K562 (cell line): Measurements from ENCODE around the gene STRIP1. TPM values are rescaled to one million over a fixed set of nuclear protein-coding genes. Genes with fewer than 3 reads are reported as not detected.

ENCODE experiments used
- ATAC-seq: fragments of 200-7000 bp; cut with Tn5 transposase; 3 replicates; pipeline ENCODE4 v1.9.1; 2020; ENCODE audit warnings: moderate library complexity
- BruUV-seq: library from RNA; stranded (reverse); fragments of 400-500 nt; replicated peaks from 2 replicates; lab custom pipeline; 2021; lab: Mats Ljungman, UMichigan
- CTCF ChIA-PET: fragments of 300-600 bp; formaldehyde crosslinking; extraction: SDS; loops from one replicate; lab custom pipeline; 2021; ENCODE audit warnings: low intra/inter-chr PET ratio; lab: Yijun Ruan, JAX
- POLR2A ChIA-PET: fragments of 300-600, 350-650 bp; sonication (Branson Sonifier 250); formaldehyde crosslinking; extraction: SDS; loops from one replicate; lab custom pipeline; 2021; ENCODE audit warnings: antibody characterized with exemption, inconsistent platforms; lab: Yijun Ruan, JAX
- DNase-seq, 4 experiments: peaks; one replicate each; pipeline versions ENCODE4 v3.0.0 to v3.0.0-alpha.2; 2011 to 2018; ENCODE audit warnings: low spot score in 3 of 4, mixed read lengths in 3 of 4; ENCODE audit errors: extremely low read depth in 1 of 4
- FAIRE-seq: peaks from 2 replicates; lab custom pipeline; 2011; peaks lifted over from hg19 to GRCh38; lab: Jason Lieb, UNC
- H2AFZ ChIP-seq: 2 replicates; pipeline ENCODE4 v1.6.0; 2011; ENCODE audit warnings: low read depth, low read length, control low read depth, inconsistent platforms
- H3K27ac ChIP-seq: fragments of 200-600 bp; 3 replicates; pipeline ENCODE4 v1.8.0; 2011; ENCODE audit warnings: low read depth, mild to moderate bottlenecking, control low read depth, inconsistent platforms, low read length, moderate library complexity, mixed read lengths; ENCODE audit errors: extremely low read depth
- H3K27me3 ChIP-seq, 2 experiments: fragments of 300-600 bp in 1 of 2; 2 replicates in 1 of 2; 3 replicates in 1 of 2; pipeline versions ENCODE4 v1.6.0 to v1.8.0; 2011; ENCODE audit warnings: inconsistent platforms in 2 of 2, low read length in 2 of 2, mild to moderate bottlenecking in 1 of 2, mixed read lengths in 1 of 2, moderate library complexity in 1 of 2; ENCODE audit not compliant: control insufficient read depth in 2 of 2, insufficient read depth in 2 of 2
- H3K36me3 ChIP-seq: fragments of 300-600 bp; 3 replicates; pipeline ENCODE4 v1.8.0; 2011; ENCODE audit warnings: mild to moderate bottlenecking, low read length, inconsistent platforms; ENCODE audit not compliant: control insufficient read depth, insufficient read depth
- H3K4me1 ChIP-seq, 2 experiments: fragments of 200-600 bp in 1 of 2; replicated peaks in 1 of 2; 2 replicates in 1 of 2; 3 replicates in 1 of 2; pipeline versions ENCODE4 v1.5.1 to v1.8.0; 2011; ENCODE audit warnings: inconsistent platforms in 2 of 2, low read length in 2 of 2, mild to moderate bottlenecking in 1 of 2, mixed read lengths in 1 of 2, moderate library complexity in 1 of 2; ENCODE audit not compliant: control insufficient read depth in 2 of 2, insufficient read depth in 2 of 2
- H3K4me2 ChIP-seq: 2 replicates; pipeline ENCODE4 v1.6.1; 2011; ENCODE audit warnings: low read length, control low read depth, inconsistent platforms, mixed read lengths; ENCODE audit not compliant: insufficient read depth
- H3K4me3 ChIP-seq: fragments of 200-600 bp; sonication (generic), shearing (Covaris generic); 2 replicates; pipeline ENCODE4 v1.5.1; 2016; ENCODE audit warnings: control low read depth, inconsistent platforms
- H3K79me2 ChIP-seq: fragments of 200-600 bp; 3 replicates; pipeline ENCODE4 v1.8.0; 2011; ENCODE audit warnings: low read length, inconsistent platforms; ENCODE audit not compliant: control insufficient read depth, insufficient read depth
- H3K9ac ChIP-seq, 2 experiments: 2 replicates each; pipeline versions ENCODE4 v1.6.0 to v1.6.1; 2011; ENCODE audit warnings: low read depth in 2 of 2, low read length in 2 of 2, control low read depth in 1 of 2, inconsistent platforms in 1 of 2, mild to moderate bottlenecking in 1 of 2, mixed read lengths in 1 of 2; ENCODE audit not compliant: insufficient read depth in 1 of 2
- H3K9me1 ChIP-seq: one replicate; pipeline ENCODE4 v1.6.0; 2011; ENCODE audit warnings: inconsistent platforms, mild to moderate bottlenecking, low read length, moderate library complexity; ENCODE audit not compliant: control insufficient read depth, insufficient read depth
- H3K9me3 ChIP-seq: replicated peaks from 2 replicates; pipeline ENCODE4 v1.5.1; 2011; ENCODE audit warnings: low read depth, low read length, inconsistent platforms; ENCODE audit not compliant: control insufficient read depth, insufficient read depth
- H4K20me1 ChIP-seq: replicated peaks from 2 replicates; pipeline ENCODE4 v1.6.1; 2011; ENCODE audit warnings: low read length, inconsistent platforms, mixed read lengths; ENCODE audit not compliant: control insufficient read depth, insufficient read depth
- CHCHD3 ChIP-seq: fragments of 250-450 bp; sonication (Bioruptor Pico); IDR thresholded peaks from 2 replicates; pipeline ENCODE4 v2.1.2; 2022; ENCODE audit warnings: mild to moderate bottlenecking
- DNMT1 ChIP-seq: fragments of 450-650 bp; IDR thresholded peaks from 2 replicates; pipeline ENCODE4 v1.6.1; 2016; ENCODE audit warnings: antibody characterized with exemption, mild to moderate bottlenecking
- FOXP1 ChIP-seq: sonication (generic); formaldehyde crosslinking; IDR thresholded peaks from 2 replicates; pipeline ENCODE4 v1.8.0; 2022; ENCODE audit warnings: mild to moderate bottlenecking, missing genetic modification reagents
- GATAD2A ChIP-seq: fragments of 450-650 bp; IDR thresholded peaks from 2 replicates; pipeline ENCODE4 v1.6.1; 2017
- HNRNPH1 ChIP-seq: fragments of 200-400 bp; formaldehyde crosslinking; optimal IDR thresholded peaks from 2 replicates; pipeline ENCODE3; 2017; ENCODE audit warnings: low read depth, mild to moderate bottlenecking, low read length, moderate library complexity
- KDM4B ChIP-seq, 2 experiments: fragments of 450-650 bp in 1 of 2; sonication (generic) in 1 of 2; IDR thresholded peaks; 2 replicates each; pipeline ENCODE4 v1.6.1; 2016 to 2017; ENCODE audit warnings: borderline replicate concordance in 2 of 2, antibody characterized with exemption in 1 of 2, low read depth in 1 of 2, mild to moderate bottlenecking in 1 of 2
- NR1H2 ChIP-seq: sonication (generic); formaldehyde crosslinking; IDR thresholded peaks from 2 replicates; pipeline ENCODE4 v1.4.0; 2020; ENCODE audit warnings: mild to moderate bottlenecking, missing genetic modification reagents
- PCBP2 ChIP-seq: fragments of 200-400 bp; formaldehyde crosslinking; IDR thresholded peaks from 2 replicates; pipeline ENCODE4 v1.6.1; 2018; ENCODE audit warnings: low read length, low read depth, mild to moderate bottlenecking, moderate library complexity; ENCODE audit not compliant: poor library complexity, severe bottlenecking
- RNF2 ChIP-seq: sonication (generic); IDR thresholded peaks from 2 replicates; pipeline ENCODE4 v1.6.1; 2016
- SMAD3 ChIP-seq: fragments of 450-650 bp; formaldehyde crosslinking; conservative IDR thresholded peaks from 2 replicates; pipeline ENCODE4 v1.4.0; 2020; ENCODE audit warnings: mild to moderate bottlenecking
- SMARCC2 ChIP-seq: fragments of 450-650 bp; IDR thresholded peaks from 2 replicates; pipeline ENCODE4 v1.6.1; 2017; ENCODE audit warnings: antibody characterized with exemption, moderate library complexity, mild to moderate bottlenecking, low read depth
- TAF7 ChIP-seq: fragments of 450-650 bp; IDR thresholded peaks from 2 replicates; pipeline ENCODE4 v1.6.1; 2016; ENCODE audit warnings: missing genetic modification characterization, missing compliant biosample characterization
- TFAP4 ChIP-seq: sonication (generic); formaldehyde crosslinking; IDR thresholded peaks from 2 replicates; pipeline ENCODE4 v1.8.0; 2022; ENCODE audit warnings: missing genetic modification reagents, mild to moderate bottlenecking, moderate library complexity, borderline replicate concordance
- YBX1 ChIP-seq: fragments of 450-650 bp; IDR thresholded peaks from 2 replicates; pipeline ENCODE4 v1.7.1; 2016; ENCODE audit warnings: mild to moderate bottlenecking
- ZNF431 ChIP-seq: sonication (generic); formaldehyde crosslinking; IDR thresholded peaks from 2 replicates; pipeline ENCODE4 v1.8.0; 2022; ENCODE audit warnings: mild to moderate bottlenecking, missing genetic modification reagents
- WGBS: fragments of 100-300 bp; shearing (Covaris generic); methylation state at CpG from one replicate; pipeline ENCODE4 v1.1.6; 2016; ENCODE audit warnings: low coverage, mixed read lengths; ENCODE audit not compliant: insufficient coverage; ENCODE audit errors: missing lambda C conversion rate; 5-methylcytosine and 5-hydroxymethylcytosine counted together
- in situ Hi-C: fragments of 300-500 bp; cut with MboI; formaldehyde crosslinking; loops from 4 replicates; pipeline ENCODE4 v1.15.0; 2018; ENCODE audit warnings: inconsistent platforms, mixed read lengths
- intact Hi-C: fragments of 100-400 bp; cut with micrococcal nuclease; formaldehyde crosslinking; loops from 2 replicates; pipeline ENCODE4 v1.14.2; 2022
- polyA plus RNA-seq, 8 experiments: library from polyadenylated mRNA; depleted of rRNA in 4 of 8; stranded (reverse) in 5 of 8; unstranded in 3 of 8; fragments of >200 nt; fragmentation: Nextera tagmentation in 2 of 8; fragmentation: Illumina TruSeq in 1 of 8; extraction: Ambion mirVana in 2 of 8; extraction: Trizol in 1 of 8; gene quantifications; 2 replicates each; pipeline versions ENCODE4 v1.2.1 to v1.2.3, GENCODE V29; 2011 to 2014; ENCODE audit warnings: inconsistent platforms in 1 of 8, missing spikeins in 1 of 8
- total RNA-seq, 7 experiments: library from RNA; depleted of rRNA in 6 of 7; stranded (reverse); fragments of >200 nt in 6 of 7; fragmentation: Illumina TruSeq in 2 of 7; extraction: Trizol in 2 of 7; gene quantifications; 2 replicates each; pipeline versions ENCODE4 v1.2.1 to v1.2.3, GENCODE V29; 2011 to 2021; ENCODE audit warnings: low replicate concordance in 1 of 7
- TF ChIP-seq, protein P1 (sequence below): sonication (generic); formaldehyde crosslinking; IDR thresholded peaks from 2 replicates; pipeline ENCODE4 v1.8.0; 2022; ENCODE audit warnings: mild to moderate bottlenecking, missing genetic modification reagents
- TF ChIP-seq, protein P2 (sequence below): IDR thresholded peaks from 2 replicates; pipeline ENCODE4 v1.6.1; 2011; ENCODE audit warnings: borderline replicate concordance, low read depth, mild to moderate bottlenecking, moderate library complexity, low read length; ENCODE audit not compliant: insufficient read depth, poor library complexity, severe bottlenecking

The STRIP1 gene
- total and polyA plus RNA-seq, 9 of the 15 experiments (the other 6 are each of a cell fraction or from before 2014, with no cell fraction given) = 9.9 to 42.3 (median 32.0) TPM

DNA sequence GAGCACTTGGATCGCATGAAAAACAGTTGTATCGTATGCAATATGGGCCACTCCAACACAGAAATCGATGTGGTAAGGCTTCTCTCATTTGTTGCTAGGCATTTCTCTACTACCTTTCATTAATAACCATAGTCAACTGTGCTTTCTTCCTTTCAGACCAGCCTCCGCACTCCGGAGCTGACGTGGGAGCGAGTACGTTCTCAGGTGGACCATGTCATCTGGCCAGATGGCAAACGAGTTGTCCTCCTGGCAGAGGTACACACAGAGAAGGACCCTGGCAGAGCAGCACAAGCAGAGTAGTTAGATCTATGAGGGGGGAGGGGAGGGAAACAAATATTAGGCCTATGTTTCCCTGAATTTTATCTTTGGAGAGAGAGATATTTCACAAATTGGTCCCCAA lies 16.0 kb upstream of the STRIP1 start:
- Histone ChIP-seq H3K27me3 (no peaks in the 10 kb centered on the region), H2AFZ (no peak overlapping the region), H3K9me3 (no peaks in the 10 kb centered on the region), H3K79me2 (no peaks in the 10 kb centered on the region), H3K4me1 (no peaks in the 10 kb centered on the region), H3K36me3 (peaks cover 95% of the 10 kb centered on the region), H3K9ac (0 out of 4 replicates have a peak overlapping the region, but pooled peaks of 1 of the 2 experiments have one; percentile 15), H3K4me2 (no peak overlapping the region), H3K4me3 (no peak overlapping the region), H3K9me1 (no peaks in the 10 kb centered on the region), H4K20me1 (no peaks in the 10 kb centered on the region), H3K27ac (no peak overlapping the region)
- BruUV-seq = no TSS peak
- 93% methylated on average over 7 of the region's 9 CpGs for WGBS
- DNase-seq (no peak), ATAC-seq (no peak), FAIRE-seq (no peak)
- in situ Hi-C loops (loop anchor here (10.0 kb wide), 1 partner anchor 374 kb away; no protein-coding TSS in a partner anchor), intact Hi-C loops (no loop called here)
- ChIA-PET POLR2A (interaction anchor here (0.8 to 2.7 kb wide), 3 partner anchors 11 to 16 kb away, joined by 3 to 14 read pairs (median 5); partner anchors contain the start of gene STRIP1), CTCF (no interaction called here)
- no peak for TF ChIP-seq NR1H2
- TF ChIP-seq SMARCC2 = no peak
- TF ChIP-seq, protein P1, sequence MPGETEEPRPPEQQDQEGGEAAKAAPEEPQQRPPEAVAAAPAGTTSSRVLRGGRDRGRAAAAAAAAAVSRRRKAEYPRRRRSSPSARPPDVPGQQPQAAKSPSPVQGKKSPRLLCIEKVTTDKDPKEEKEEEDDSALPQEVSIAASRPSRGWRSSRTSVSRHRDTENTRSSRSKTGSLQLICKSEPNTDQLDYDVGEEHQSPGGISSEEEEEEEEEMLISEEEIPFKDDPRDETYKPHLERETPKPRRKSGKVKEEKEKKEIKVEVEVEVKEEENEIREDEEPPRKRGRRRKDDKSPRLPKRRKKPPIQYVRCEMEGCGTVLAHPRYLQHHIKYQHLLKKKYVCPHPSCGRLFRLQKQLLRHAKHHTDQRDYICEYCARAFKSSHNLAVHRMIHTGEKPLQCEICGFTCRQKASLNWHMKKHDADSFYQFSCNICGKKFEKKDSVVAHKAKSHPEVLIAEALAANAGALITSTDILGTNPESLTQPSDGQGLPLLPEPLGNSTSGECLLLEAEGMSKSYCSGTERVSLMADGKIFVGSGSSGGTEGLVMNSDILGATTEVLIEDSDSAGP (CRISPR knock-in tag) = no peak
- TF ChIP-seq PCBP2 = no peak
- TF ChIP-seq ZNF431 (CRISPR knock-in tag) = no peak
- TF ChIP-seq YBX1 = no peak
- no peak for TF ChIP-seq DNMT1
- no peak for TF ChIP-seq RNF2
- TF ChIP-seq, protein P2, sequence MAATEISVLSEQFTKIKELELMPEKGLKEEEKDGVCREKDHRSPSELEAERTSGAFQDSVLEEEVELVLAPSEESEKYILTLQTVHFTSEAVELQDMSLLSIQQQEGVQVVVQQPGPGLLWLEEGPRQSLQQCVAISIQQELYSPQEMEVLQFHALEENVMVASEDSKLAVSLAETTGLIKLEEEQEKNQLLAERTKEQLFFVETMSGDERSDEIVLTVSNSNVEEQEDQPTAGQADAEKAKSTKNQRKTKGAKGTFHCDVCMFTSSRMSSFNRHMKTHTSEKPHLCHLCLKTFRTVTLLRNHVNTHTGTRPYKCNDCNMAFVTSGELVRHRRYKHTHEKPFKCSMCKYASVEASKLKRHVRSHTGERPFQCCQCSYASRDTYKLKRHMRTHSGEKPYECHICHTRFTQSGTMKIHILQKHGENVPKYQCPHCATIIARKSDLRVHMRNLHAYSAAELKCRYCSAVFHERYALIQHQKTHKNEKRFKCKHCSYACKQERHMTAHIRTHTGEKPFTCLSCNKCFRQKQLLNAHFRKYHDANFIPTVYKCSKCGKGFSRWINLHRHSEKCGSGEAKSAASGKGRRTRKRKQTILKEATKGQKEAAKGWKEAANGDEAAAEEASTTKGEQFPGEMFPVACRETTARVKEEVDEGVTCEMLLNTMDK = no peak
- no peak for TF ChIP-seq CHCHD3 (CRISPR knock-in tag)
- TF ChIP-seq SMAD3 = no peak
- no peak for TF ChIP-seq FOXP1 (CRISPR knock-in tag)
- no peak for TF ChIP-seq HNRNPH1
- no peak for TF ChIP-seq TAF7 (tag)
- TF ChIP-seq TFAP4 (CRISPR knock-in tag) = no peak
- no peak for TF ChIP-seq GATAD2A
- no peak for TF ChIP-seq KDM4B (IDR thresholded peaks at IDR 0.05; ENCODE audit: borderline replicate concordance in 2 of 2, low read depth in 1 of 2)
